HUDEP-2 (cell line): ENCODE results near the gene FYN.

Source experiments
- DNase-seq, 76 experiments: peaks; one replicate each; lab custom pipeline; 2025; ENCODE audit not compliant: unreplicated experiment in 76 of 76; lab: John Stamatoyannopoulos, UW

Gene FYN

DNA sequence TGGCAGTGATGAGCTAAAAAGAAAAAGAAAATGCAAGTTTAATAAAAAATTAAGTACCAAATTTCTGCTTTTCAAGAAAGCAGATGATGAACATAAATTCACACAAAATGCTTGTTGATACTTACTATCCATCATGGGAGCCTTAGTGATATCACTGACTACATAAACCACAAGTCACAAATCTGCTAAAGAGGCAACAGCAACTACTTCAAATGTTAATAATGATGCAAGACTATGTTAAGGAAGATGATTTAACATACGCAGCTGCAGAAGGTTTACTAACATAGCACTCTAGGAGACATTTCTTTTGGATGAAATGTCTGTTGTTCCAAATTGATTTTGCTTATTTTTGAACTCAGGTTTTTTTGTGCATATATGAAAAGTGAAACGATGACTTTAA lies 18.6 kb downstream of the FYN start:
- DNase-seq, result no peak

DNA sequence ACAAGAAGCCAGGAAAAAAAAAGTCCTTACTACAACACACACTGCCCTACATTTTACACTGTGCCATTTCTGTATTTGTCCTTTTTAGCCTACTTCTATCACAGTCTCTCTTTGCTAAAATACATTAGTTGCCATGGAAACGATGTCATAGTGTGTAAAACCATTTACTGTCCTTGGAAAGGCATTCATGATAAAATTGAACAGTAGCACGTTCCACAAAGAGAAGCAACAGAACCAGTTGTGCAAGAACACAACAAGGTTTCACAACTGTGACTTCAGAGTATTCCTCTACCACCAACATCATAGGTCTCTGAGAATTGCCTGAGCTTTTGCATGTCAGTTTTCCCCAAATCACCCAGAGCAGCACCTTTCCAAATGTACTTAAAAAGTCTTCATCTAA lies 20.5 kb downstream of the FYN start:
- DNase-seq, result no peak

DNA sequence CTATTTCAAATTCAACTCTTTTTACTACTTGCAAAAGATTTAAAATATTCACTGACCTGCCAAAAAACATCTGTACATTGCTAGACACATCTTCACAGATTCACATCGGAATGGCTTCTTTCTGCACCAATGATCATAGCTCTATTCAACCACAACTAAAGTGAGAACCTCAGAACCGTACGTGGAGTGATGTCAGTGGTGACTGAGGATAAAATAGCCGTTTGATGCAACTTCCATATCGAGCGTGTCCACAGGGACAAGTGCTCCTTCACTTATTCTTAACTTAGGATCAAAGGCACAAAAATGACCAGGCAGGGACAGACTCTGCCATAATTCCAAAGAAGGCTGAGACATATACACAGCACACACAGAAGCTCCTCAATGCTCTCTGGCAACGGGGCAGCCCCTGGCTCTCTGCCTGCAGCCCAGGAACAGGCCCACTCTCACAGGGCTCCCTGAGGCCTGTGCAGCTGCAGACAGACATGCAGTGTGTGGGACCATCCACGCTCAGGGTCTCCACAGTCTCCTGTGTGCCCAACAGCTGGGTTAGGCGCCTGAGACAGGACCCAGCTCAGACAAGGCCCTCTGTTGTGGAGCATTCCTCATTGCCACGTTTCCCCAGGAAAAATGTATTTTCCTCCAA lies 22.8 kb downstream of the FYN start:
- DNase-seq, result no peak

DNA sequence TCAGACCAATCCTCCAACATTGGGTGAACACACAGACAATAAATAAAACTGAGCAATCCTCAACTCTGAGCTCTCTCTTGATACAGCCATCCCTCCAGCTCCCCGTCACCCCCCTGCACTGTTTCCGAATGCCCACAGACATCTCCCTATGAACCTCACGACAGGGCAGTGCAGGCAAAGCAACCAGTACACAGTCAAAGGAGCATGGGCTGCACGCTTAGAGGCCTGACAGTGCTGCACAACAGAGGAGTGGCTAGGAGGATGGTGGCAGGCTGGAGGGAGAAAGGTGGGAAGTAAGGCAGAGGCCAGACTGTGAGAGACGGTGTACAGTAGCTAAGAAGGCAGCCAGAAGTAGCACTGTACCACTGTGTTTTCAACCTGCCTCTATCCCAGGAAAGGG lies 24.0 kb downstream of the FYN start:
- DNase-seq, result no peak

DNA sequence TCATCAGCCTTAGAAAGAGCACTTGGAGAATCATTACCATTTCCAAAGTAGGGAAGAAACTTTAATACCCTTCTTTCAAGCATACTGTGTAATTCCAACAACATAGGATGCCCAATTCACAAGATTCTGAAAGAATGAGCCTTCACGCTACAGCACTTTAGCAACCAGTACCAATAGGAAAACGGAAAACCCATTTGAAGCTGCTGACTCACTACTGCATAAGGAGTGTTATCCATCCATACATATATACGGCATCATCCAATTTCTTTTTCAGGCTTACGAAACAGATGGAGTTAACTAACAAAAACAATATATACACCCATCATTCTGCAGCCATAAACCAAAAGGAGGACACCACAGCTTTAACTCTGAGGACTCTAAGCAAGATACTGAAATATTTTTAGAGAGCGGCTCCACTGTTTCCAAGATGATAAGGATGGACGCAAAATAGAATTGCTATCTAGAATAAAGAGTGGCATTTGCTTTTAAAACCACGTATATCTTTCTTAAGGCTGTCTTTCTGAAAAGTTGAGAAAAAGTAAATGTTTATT lies 24.9 kb downstream of the FYN start:
- no peak for DNase-seq

DNA sequence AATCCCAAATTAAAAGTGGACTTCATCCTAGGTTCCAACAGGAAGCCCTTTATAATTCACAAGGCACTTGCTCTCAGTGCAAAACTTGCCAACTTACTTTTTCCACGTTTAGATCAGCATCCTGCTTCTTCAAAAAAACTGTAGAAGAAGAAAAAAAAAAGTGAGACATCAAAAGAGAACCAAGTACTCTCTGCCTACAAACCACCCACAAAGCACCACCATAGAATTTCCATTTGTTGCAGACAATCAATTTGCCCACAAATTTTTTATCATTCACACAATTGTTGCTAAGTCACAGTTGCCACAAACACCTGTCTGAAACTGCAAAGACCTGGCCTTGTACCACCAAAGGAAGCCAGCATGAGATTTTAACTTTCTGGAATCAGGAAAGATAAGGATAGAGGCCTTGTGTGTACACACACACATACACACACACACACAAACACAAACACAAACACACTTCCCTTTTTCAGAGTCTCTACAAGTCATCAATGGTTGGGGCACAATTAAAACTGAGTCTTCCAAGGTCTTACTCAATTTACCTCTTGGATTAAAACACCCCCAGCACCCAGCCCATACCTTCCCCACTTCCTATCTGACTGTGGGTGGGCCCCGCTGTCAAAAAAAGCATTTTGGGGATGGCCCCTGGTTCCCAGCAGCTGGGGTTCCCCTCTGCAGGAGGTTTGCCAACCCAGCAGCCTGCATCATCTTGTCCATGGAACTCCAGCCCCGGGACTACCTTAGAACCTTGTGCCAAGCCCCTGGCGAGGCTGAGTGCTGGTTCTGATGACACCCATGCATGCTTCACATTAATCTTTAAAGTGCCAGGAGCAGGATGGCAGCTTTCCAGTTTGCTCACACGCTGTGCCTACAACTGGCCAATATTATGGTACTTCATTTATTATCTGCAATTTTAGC lies 26.5 kb downstream of the FYN start:
- peak in 65 of 76 experiments; percentile 9 to 73 (median 39) for DNase-seq

DNA sequence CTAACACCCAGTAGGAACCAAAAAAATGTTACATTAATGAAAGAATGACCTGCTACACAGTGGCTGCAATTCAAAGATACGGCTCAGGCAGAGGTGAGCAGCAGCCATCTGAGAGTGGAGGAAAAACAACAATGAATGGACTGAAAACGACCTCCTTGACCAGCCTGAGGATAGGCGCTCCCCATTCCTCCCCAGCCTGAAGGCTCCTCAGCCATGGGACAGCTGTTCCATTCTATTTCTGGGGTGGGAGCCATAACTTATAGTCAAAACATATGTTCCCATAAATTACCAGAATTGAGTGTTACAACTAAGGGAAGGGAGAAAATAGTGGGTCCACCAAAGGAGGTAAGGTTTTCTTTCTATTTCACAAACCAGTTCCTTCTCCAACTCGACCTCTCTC lies 27.2 kb downstream of the FYN start:
- DNase-seq, result no peak

DNA sequence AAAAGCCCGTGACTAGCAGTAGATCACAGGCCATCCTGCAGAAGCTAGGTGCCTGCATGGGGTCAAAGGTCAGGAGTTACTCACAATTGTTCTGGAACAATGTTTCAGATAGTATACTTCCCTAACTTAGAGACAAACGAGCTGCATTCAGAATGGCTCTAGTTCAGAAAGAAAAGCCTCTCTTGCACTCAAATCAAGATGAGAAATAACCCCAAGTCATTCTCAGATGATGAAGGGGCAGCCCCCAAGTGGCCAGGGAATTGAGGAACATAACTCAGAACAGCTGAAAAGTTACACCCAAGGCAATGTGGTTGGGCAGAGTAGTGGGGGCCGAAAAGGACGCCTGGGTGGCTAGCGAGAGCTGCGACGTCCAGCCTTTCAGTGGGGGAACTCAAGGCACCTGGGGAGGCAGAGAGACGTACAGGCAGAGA lies 27.8 kb downstream of the FYN start:
- DNase-seq, result no peak

DNA sequence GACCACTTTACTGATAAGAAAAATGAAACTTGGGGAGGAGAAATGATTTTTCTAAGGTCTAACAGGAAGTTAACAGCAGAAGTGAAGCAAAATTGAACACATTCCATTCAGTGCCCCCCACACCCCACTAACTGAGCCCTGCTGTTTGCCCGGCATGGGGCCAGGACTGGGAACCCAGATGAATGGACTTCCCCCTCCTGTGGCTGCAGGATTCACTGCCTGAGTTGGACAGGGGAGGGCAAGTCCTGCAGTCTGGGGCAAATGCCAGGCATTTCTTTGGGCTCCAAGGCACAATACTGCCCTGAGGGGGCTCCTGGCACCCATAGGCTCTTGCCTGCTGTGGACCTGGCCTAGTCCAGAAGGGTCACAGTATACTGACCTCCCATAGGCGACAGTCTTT lies 28.3 kb downstream of the FYN start:
- no peak for DNase-seq

DNA sequence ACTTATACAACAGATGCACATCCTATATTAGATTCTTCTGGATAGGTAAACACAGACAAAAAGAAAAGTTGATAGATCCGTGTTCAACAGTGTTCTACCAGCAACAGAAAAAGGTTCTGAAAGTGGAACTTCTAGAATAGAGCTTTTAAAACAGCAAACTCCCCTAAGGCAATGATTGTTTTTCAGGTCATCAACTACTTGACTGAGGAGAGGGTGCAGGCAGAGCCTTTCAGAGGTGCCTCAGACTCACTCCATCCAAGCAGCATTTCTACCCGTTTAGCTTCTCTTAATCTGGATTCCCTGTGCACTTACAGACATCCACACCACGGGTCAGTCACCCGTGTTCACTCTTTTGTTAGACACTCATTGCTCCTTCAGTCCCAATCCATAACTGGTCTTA lies 28.9 kb downstream of the FYN start:
- DNase-seq, result peak in 1 of 76 experiments; percentile 5

DNA sequence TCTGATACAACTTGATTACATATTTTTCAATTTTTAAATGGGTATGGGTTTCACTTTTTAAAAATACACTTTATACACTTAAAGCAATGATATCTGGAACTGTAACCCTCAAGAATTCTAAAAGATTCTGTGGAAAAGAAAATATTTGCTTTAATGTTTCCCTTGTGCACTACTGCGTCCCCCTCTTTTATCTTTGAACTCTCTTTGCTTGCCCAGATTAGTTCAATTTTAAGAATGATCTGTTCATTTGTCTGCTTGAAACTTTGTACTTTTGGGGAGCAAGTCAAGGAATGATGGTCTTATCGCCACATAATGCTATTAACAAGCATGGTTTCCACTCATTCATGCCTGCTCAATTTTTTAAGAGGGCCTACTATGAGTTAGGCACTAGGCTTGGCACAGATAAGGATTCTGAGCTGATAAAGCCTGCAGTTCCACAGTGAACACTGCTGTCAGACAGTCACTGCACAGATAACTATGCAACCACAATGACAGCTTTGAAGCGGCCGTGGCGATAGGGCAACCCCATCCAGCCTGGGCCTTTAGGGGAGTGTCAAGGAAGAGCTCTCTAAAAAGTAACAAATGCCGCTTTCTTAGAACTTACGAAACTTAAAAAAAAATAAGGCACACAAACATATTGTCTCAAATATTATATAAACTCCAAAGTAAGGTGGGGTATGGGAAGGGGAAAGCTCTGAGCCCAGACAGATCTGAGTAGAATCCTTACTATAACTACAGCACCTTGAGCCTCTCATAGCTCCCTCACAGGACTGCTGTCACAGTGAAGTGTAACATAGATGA lies 29.7 kb downstream of the FYN start:
- peak in 74 of 76 experiments; percentile 17 to 94 (median 84) for DNase-seq

DNA sequence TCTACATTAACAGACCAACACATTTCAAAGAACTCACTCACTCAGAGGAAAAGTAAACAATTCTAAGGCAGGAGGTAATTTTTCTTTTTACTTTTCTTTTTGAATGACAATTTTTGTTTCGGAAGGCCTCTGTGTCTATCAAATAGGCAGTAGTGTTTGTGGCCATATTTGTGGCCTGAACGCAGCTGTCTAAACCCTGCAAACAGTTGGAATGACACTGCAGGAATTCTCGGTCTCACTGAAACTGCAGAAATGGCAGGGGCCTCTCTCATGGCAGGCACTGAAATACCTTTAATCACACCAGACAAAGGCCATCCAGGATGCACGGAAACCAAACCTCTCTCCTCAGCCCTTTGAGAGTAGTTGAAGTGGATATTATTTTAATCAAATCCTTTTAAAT lies 30.4 kb downstream of the FYN start:
- DNase-seq, result no peak

DNA sequence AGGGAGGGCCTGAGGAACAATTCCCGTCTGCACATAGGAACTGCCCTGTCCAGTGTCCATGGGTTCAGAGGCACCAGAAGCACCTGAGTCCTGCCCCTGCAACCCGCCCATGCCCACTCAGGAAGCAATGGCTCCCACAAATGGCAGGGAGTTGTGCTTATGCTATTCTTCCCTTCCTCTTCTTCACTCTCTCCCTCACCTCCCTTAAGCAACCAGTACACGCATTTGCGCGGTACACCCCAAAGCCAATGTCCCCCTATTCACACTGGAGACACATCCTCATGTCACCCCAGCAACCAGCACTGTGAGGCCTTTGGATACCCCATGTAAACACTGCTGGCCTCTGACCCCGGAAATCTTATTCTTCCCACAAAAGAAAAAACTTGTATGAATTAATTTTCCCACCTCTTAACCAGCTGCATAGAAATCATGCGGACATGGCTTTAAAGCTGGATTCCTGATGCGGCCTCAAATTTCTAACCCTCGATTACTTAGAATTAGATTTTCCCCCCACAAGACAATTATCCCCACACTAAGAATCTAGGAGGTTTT lies 30.9 kb downstream of the FYN start:
- DNase-seq, result no peak

DNA sequence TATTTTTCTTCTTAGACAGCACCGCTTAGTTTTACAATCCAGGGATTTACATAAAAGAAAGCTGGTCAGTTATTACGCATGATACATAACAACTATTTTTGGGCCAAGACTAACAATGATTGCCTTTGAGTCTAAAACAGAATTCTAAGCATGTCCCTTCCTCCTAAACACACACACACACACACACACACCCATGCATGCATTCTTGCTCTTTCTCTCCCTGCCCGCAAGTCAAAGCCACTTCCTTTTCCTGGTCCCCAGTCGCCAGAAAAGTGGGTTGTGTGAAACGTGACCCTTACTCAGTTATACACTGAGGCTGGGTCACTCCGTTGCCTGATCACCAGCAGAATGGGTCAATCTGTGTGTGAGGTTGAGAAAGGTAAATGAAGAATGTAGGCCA lies 31.4 kb downstream of the FYN start:
- DNase-seq, result no peak

DNA sequence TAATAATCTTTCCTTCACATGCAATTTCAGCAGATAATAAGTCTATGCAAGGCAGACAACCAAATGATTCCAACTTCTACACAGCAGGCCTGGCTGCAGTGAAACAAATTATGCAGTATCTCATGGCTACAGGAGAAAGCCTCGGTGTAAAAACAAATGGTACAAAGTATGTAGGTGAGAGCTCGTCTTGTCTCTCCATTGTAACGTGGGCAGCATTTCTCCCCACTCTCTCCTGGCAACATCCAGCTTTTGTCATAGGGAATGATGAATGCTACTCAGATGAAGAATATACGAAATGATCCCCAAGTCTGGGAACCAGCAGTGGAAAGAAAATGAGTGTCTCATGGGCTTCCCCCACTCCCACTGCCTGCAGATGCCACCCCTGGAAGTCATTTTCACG lies 32.4 kb downstream of the FYN start:
- no peak for DNase-seq

DNA sequence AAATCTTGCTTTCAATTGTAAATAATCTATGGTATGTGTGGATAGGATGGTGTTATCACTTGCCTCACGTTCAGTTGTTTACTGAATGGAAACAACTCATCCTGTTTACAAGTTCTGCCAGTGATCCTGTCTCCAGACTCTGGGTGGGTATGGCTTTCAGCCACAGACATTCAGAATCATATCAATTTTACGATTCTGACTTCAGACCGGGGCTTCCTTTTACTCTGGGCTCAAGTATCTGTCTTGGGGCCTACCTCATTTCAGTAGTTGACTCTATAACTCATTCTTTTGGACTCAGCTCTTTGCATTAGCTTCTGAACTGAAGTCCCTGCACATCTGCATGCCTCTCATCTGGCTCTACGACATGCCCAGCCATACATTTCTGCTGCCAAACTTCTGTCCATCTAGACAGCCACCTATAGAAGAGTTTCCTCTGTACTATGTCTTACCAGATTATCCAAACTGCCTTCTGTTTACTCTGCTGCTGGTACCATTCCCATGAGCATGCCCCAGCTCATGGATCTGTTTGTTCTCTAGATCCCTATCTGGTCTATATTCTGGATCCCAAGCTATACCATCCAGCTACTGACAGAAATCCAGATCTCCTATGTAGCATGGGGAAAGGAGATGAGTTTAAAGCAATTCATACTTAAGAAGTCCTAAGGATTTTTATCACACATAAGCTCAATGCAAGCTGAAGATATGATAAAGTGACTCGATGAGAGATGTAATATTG lies 34.3 kb downstream of the FYN start:
- DNase-seq, result no peak

DNA sequence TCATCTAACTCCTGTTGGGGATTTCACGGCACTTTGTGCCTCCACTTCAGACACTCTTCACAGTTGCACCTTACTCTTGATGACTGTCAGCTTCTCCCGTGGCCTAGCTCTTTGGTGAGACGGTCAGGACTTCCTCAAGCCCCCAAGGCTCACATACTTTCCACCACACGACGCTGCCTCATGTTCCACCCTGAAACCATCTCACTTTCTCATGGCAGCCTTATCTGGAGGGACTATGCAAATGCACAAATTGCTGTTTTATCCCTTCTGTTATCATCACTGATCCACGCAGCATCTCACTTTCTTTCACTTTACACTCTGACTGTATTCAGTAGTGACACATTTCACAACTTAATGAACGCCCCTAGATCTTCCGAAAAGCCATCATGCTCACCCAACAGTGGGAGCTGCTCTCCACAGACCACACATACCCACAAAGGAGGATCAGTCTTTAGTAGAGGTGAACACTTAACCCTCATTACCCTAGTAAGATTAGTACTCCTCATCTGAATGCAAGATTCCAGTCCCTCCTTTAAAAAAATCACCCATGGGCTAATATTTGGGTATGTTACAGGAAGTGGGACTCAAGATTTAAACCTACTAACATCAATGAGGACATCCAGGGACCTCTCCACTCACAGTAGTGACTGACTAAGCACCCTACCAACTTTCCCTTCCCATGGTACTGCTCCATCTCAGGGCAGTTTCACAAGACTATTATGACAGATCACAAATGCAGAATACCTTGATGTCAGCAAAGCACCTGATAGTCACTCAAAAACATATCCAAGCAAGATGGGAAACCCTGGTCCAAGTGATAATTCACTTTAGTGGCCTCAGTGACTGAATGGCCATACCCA lies 35.4 kb downstream of the FYN start:
- no peak for DNase-seq

DNA sequence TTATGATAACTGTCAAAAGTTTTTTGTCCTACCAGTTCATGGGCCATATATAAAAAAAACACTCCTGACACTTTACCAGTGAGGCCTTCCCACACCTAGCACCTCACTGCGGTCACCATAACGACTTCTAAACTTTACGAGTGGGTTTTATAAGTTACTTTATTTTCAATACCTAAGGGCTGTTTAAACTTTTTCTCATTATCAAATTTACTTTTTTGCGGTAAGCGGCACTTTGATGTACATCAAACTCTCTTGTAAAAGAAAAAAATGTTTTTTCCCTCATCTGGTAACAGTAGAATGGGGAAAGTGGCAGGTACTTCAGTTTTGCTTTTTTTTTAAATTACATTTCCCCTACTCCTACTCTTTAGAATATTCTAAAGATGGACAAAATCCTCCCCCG lies 36.2 kb downstream of the FYN start:
- DNase-seq, result no peak

DNA sequence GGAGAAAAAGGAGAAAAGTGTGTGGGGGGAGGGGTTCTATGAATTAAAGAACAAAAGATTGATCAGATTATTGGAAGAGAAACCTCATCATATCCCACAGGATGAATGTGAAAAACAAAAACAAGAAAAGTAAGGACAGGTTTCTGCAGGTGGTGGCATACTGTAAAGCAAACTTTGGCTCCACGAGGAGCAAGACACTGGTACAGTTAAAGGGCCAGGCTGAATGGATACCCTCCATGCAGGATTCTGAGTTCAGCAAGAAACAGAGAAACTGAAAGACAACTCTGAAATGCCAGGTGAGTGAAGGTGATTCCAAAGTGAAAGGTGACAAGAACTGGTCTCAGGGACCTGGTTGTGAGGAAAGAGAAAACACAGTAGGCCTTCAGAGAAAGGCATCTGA lies 37.4 kb downstream of the FYN start:
- no peak for DNase-seq
